Measurements from ENCODE around the gene ATAD1.

The ATAD1 gene

GRCh38 chr10:87753995-87754866, 63.8 kb downstream of the ATAD1 start:
- Histone ChIP-seq H3K36me3 (ENCODE audit: low read depth) (peaks cover 64% of the 10 kb centered on the region), H3K4me3 (ENCODE audit: severe bottlenecking) (no peak overlapping the region), H3K9me3 (ENCODE audit: severe bottlenecking) (no peaks in the 10 kb centered on the region), H3K27me3 (ENCODE audit: insufficient read depth, poor library complexity, severe bottlenecking) (no peaks in the 10 kb centered on the region), H3K27ac (ENCODE audit: poor library complexity, severe bottlenecking) (no peak overlapping the region), H3K4me1 (ENCODE audit: insufficient read depth, poor library complexity, severe bottlenecking) (peaks cover 14% of the 10 kb centered on the region)
- DNase-seq (ENCODE audit: low spot score) (no peak), ATAC-seq (ENCODE audit: low read depth) (no peak)
- TF ChIP-seq CTCF (IDR thresholded peaks at IDR 0.05; ENCODE audit: poor library complexity, severe bottlenecking): no peak

GRCh38 chr10:87752566-87752965, 65.5 kb downstream of the ATAD1 start:
- TF ChIP-seq CTCF (IDR thresholded peaks at IDR 0.05; ENCODE audit: poor library complexity, severe bottlenecking): no peak
- no peak overlapping the region for H3K4me3 ChIP-seq (ENCODE audit: severe bottlenecking)
- peaks cover 50% of the 10 kb centered on the region for H3K36me3 ChIP-seq (ENCODE audit: low read depth)
- peaks cover 14% of the 10 kb centered on the region for H3K4me1 ChIP-seq (ENCODE audit: insufficient read depth, poor library complexity, severe bottlenecking)
- no peaks in the 10 kb centered on the region for H3K27me3 ChIP-seq (ENCODE audit: insufficient read depth, poor library complexity, severe bottlenecking)
- DNase-seq (ENCODE audit: low spot score) (no peak), ATAC-seq (ENCODE audit: low read depth) (peak; percentile 69)
- peak overlapping the region; percentile 20 for H3K27ac ChIP-seq (ENCODE audit: poor library complexity, severe bottlenecking)
- no peaks in the 10 kb centered on the region for H3K9me3 ChIP-seq (ENCODE audit: severe bottlenecking)

- Histone ChIP-seq H3K27ac (ENCODE audit: poor library complexity, severe bottlenecking) (no peak overlapping the region), H3K36me3 (ENCODE audit: low read depth) (peaks cover 42% of the 10 kb centered on the region), H3K4me3 (ENCODE audit: severe bottlenecking) (no peak overlapping the region), H3K27me3 (ENCODE audit: insufficient read depth, poor library complexity, severe bottlenecking) (no peaks in the 10 kb centered on the region), H3K4me1 (ENCODE audit: insufficient read depth, poor library complexity, severe bottlenecking) (peaks cover 14% of the 10 kb centered on the region), H3K9me3 (ENCODE audit: severe bottlenecking) (no peaks in the 10 kb centered on the region)
- no peak for DNase-seq (ENCODE audit: low spot score)
- ATAC-seq (ENCODE audit: low read depth): no peak
- no peak for TF ChIP-seq CTCF (IDR thresholded peaks at IDR 0.05; ENCODE audit: poor library complexity, severe bottlenecking)
Observed at GRCh38 chr10:87751274-87751673, 66.8 kb downstream of the ATAD1 start.

- TF ChIP-seq CTCF (IDR thresholded peaks at IDR 0.05; ENCODE audit: poor library complexity, severe bottlenecking): no peak
Observed at GRCh38 chr10:87750817-87751216, 67.2 kb downstream of the ATAD1 start.

More at GRCh38 chr10:87750817-87751216, 67.2 kb downstream of the ATAD1 start:
- Histone ChIP-seq H3K27me3 (ENCODE audit: insufficient read depth, poor library complexity, severe bottlenecking) (no peaks in the 10 kb centered on the region), H3K27ac (ENCODE audit: poor library complexity, severe bottlenecking) (no peak overlapping the region), H3K36me3 (ENCODE audit: low read depth) (peaks cover 38% of the 10 kb centered on the region), H3K9me3 (ENCODE audit: severe bottlenecking) (no peaks in the 10 kb centered on the region), H3K4me1 (ENCODE audit: insufficient read depth, poor library complexity, severe bottlenecking) (peaks cover 14% of the 10 kb centered on the region), H3K4me3 (ENCODE audit: severe bottlenecking) (no peak overlapping the region)
- DNase-seq (ENCODE audit: low spot score) (no peak), ATAC-seq (ENCODE audit: low read depth) (no peak)
